ENCODE results near the gene B3GNT8.
"Not testable (repeated sequence)": the region's sequence is repeated elsewhere in the genome, so short reads cannot be mapped to it uniquely, and the experiment has no call there.

B3GNT8 gene

GRCh38 chr19:41384351-41384750 is 42.8 kb downstream of the B3GNT8 start:
- FAIRE-seq, result no peak

GRCh38 chr19:41381536-41381935 is 45.6 kb downstream of the B3GNT8 start:
- FAIRE-seq, result not testable (repeated sequence)

GRCh38 chr19:41377977-41378709 is 49.0 kb downstream of the B3GNT8 start:
- no peak for FAIRE-seq

GRCh38 chr19:41376998-41377365 is 50.2 kb downstream of the B3GNT8 start:
- FAIRE-seq, result no peak

- FAIRE-seq, result no peak
Observed at GRCh38 chr19:41376241-41376997, 50.8 kb downstream of the B3GNT8 start, which contains the start of gene TMEM91. Gene TMEM91, plus strand, starts transcription at chr19:41376533. Its CDS starts 1,777 bp downstream, at chr19:41378310.

Measured in G401.6 (cell line).